HEK293 (cell line): ENCODE data around the gene NELL2.

Source experiments
- CTCF ChIA-PET: fragments of 350-600 bp; formaldehyde crosslinking; extraction: SDS; loops from one replicate; lab custom pipeline; 2021; ENCODE audit warnings: antibody characterized with exemption; lab: Yijun Ruan, JAX
- POLR2A ChIA-PET: fragments of 300-600 bp; formaldehyde crosslinking; extraction: SDS; loops from one replicate; lab custom pipeline; 2020; ENCODE audit warnings: antibody characterized with exemption, inconsistent platforms; lab: Yijun Ruan, JAX
- H3K27ac ChIP-seq: fragments of 200-500 bp; sonication (Bioruptor generic); 2 replicates; pipeline ENCODE4 v1.5.1; 2014; ENCODE audit warnings: low read depth, low read length, control low read depth, inconsistent platforms; ENCODE audit errors: extremely low read depth
- H3K36me3 ChIP-seq, 2 experiments: fragments of 200-500 bp in 1 of 2; sonication (Bioruptor generic) in 1 of 2; 1 replicate in 1 of 2; 2 replicates in 1 of 2; pipeline ENCODE4 v1.5.1; 2014 to 2017; ENCODE audit warnings: inconsistent platforms in 2 of 2, low read length in 2 of 2; ENCODE audit not compliant: control insufficient read depth in 2 of 2, insufficient read depth in 1 of 2
- H3K4me1 ChIP-seq: fragments of 200-500 bp; sonication (Bioruptor generic); 2 replicates; pipeline ENCODE4 v1.5.1; 2014; ENCODE audit warnings: mild to moderate bottlenecking, low read length, inconsistent platforms; ENCODE audit not compliant: control insufficient read depth, insufficient read depth
- H3K4me3 ChIP-seq: 2 replicates; pipeline ENCODE4 v1.5.1; 2011; ENCODE audit warnings: low read depth, mild to moderate bottlenecking, control low read depth, low read length, moderate library complexity
- H3K9me3 ChIP-seq: fragments of 200-500 bp; sonication (Bioruptor generic); 2 replicates; pipeline ENCODE4 v1.5.1; 2014; ENCODE audit warnings: low read depth, low read length, inconsistent platforms; ENCODE audit not compliant: control insufficient read depth, insufficient read depth
- FEZF1 ChIP-seq: fragments of 450-650 bp; formaldehyde crosslinking; IDR thresholded peaks from 2 replicates; pipeline ENCODE4 v1.5.1; 2016; ENCODE audit warnings: missing biosample characterization, missing genetic modification characterization
- HOXA7 ChIP-seq: sonication (generic); formaldehyde crosslinking; IDR thresholded peaks from 2 replicates; pipeline ENCODE4 v1.8.1; 2022; ENCODE audit warnings: missing genetic modification reagents, borderline replicate concordance
- OSR2 ChIP-seq: fragments of 450-650 bp; formaldehyde crosslinking; IDR thresholded peaks from 2 replicates; pipeline ENCODE4 v1.5.1; 2016; ENCODE audit warnings: missing biosample characterization, missing genetic modification characterization
- TCF7L2 ChIP-seq: IDR thresholded peaks from 2 replicates; pipeline ENCODE4 v1.6.1; 2011; ENCODE audit warnings: low read depth, mild to moderate bottlenecking, inconsistent platforms, low read length, moderate library complexity, borderline replicate concordance
- WT1 ChIP-seq: fragments of 450-650 bp; formaldehyde crosslinking; IDR thresholded peaks from 2 replicates; pipeline ENCODE4 v1.5.1; 2016; ENCODE audit warnings: missing biosample characterization, missing genetic modification characterization
- YY1 ChIP-seq: fragments of 450-650 bp; formaldehyde crosslinking; IDR thresholded peaks from 2 replicates; pipeline ENCODE4 v1.5.1; 2018; ENCODE audit warnings: missing biosample characterization, missing genetic modification characterization
- ZBTB7A ChIP-seq: fragments of 450-650 bp; formaldehyde crosslinking; IDR thresholded peaks from 2 replicates; pipeline ENCODE4 v1.5.1; 2016; ENCODE audit warnings: low read depth, missing biosample characterization, missing genetic modification characterization
- ZBTB8A ChIP-seq: fragments of 450-650 bp; formaldehyde crosslinking; IDR thresholded peaks from 2 replicates; pipeline ENCODE4 v1.5.1; 2016; ENCODE audit warnings: missing biosample characterization, missing genetic modification characterization
- ZFP69B ChIP-seq: fragments of 450-650 bp; formaldehyde crosslinking; IDR thresholded peaks from 2 replicates; pipeline ENCODE4 v1.5.1; 2016; ENCODE audit warnings: missing biosample characterization, missing genetic modification characterization
- ZNF221 ChIP-seq: fragments of 450-650 bp; formaldehyde crosslinking; IDR thresholded peaks from 2 replicates; pipeline ENCODE4 v1.5.1; 2017; ENCODE audit warnings: missing biosample characterization, missing genetic modification characterization, borderline replicate concordance
- ZNF274 ChIP-seq, 2 experiments: fragments of 200-500 bp in 1 of 2; fragments of 450-650 bp in 1 of 2; sonication (Bioruptor generic) in 1 of 2; formaldehyde crosslinking in 1 of 2; IDR thresholded peaks; 2 replicates each; pipeline versions ENCODE4 v1.5.1 to v1.6.1; 2014 to 2016; ENCODE audit warnings: borderline replicate concordance in 1 of 2, inconsistent platforms in 1 of 2, low read length in 1 of 2, missing biosample characterization in 1 of 2, missing genetic modification characterization in 1 of 2
- ZNF350 ChIP-seq: fragments of 450-650 bp; formaldehyde crosslinking; IDR thresholded peaks from 2 replicates; pipeline ENCODE4 v1.5.0; 2017; ENCODE audit warnings: missing biosample characterization, mild to moderate bottlenecking, missing genetic modification characterization
- ZNF629 ChIP-seq: fragments of 450-650 bp; formaldehyde crosslinking; IDR thresholded peaks from 2 replicates; pipeline ENCODE4 v1.5.1; 2017; ENCODE audit warnings: missing biosample characterization, missing genetic modification characterization
- ZNF654 ChIP-seq: fragments of 450-650 bp; formaldehyde crosslinking; IDR thresholded peaks from 2 replicates; pipeline ENCODE4 v1.5.1; 2016; ENCODE audit warnings: low read depth, missing biosample characterization, missing genetic modification characterization
- ZNF658 ChIP-seq: fragments of 450-650 bp; formaldehyde crosslinking; IDR thresholded peaks from 2 replicates; pipeline ENCODE4; 2016; ENCODE audit warnings: missing biosample characterization, missing genetic modification characterization
- ZNF777 ChIP-seq: fragments of 450-650 bp; formaldehyde crosslinking; IDR thresholded peaks from 2 replicates; pipeline ENCODE4 v1.5.1; 2017; ENCODE audit warnings: missing biosample characterization, missing genetic modification characterization, borderline replicate concordance
- TF ChIP-seq, protein P1 (sequence below): fragments of 450-650 bp; formaldehyde crosslinking; IDR thresholded peaks from 2 replicates; pipeline ENCODE4 v1.5.1; 2016; ENCODE audit warnings: missing biosample characterization, missing genetic modification characterization
- TF ChIP-seq, protein P2 (sequence below): fragments of 450-650 bp; formaldehyde crosslinking; IDR thresholded peaks from 2 replicates; pipeline ENCODE4 v1.5.1; 2016; ENCODE audit warnings: missing biosample characterization, missing genetic modification characterization, low read depth
- TF ChIP-seq, protein P3 (sequence below): fragments of 450-650 bp; formaldehyde crosslinking; IDR thresholded peaks from 2 replicates; pipeline ENCODE4 v1.5.1; 2017; ENCODE audit warnings: missing biosample characterization, missing genetic modification characterization
- TF ChIP-seq, protein P4 (sequence below): fragments of 450-650 bp; formaldehyde crosslinking; IDR thresholded peaks from 2 replicates; pipeline ENCODE4 v1.5.1; 2016; ENCODE audit warnings: missing biosample characterization, missing genetic modification characterization

Gene NELL2

DNA sequence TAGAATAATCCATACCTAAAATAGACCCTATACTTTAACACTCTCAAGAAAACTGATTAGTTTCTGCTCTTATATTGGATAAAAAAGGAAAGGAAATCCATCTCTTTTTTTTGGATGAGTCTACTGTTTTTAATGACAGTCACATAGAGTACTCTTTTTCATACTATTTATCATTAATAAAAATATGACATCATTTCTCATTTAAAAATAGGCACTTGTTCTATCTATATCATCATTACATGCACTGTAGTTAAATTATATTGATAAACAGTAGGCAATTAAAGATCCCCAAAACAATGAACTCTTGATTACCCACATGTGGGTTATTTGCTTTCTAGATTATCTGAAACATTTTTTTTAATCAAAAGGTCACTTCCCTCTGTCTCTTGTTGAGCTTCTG is 338.8 kb downstream of the NELL2 start:
- H3K4me3 ChIP-seq = no peak overlapping the region
- CTCF ChIA-PET = interaction anchor here (0.6 kb wide), 1 partner anchor 403 kb away, joined by 3 read pairs; no protein-coding TSS in a partner anchor
- no peaks in the 10 kb centered on the region for H3K4me1 ChIP-seq
- no peaks in the 10 kb centered on the region for H3K9me3 ChIP-seq
- no peak overlapping the region for H3K27ac ChIP-seq
- H3K36me3 ChIP-seq = no peaks in the 10 kb centered on the region
- no peak for TF ChIP-seq ZBTB8A (tag by site-specific recombination)
- TF ChIP-seq, protein P1, sequence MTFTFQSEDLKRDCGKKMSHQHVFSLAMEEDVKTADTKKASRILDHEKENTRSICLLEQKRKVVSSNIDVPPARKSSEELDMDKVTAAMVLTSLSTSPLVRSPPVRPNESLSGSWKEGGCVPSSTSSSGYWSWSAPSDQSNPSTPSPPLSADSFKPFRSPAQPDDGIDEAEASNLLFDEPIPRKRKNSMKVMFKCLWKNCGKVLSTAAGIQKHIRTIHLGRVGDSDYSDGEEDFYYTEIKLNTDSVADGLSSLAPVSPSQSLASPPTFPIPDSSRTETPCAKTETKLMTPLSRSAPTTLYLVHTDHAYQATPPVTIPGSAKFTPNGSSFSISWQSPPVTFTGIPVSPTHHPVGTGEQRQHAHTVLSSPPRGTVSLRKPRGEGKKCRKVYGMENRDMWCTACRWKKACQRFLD = no peak
- TF ChIP-seq, protein P2, sequence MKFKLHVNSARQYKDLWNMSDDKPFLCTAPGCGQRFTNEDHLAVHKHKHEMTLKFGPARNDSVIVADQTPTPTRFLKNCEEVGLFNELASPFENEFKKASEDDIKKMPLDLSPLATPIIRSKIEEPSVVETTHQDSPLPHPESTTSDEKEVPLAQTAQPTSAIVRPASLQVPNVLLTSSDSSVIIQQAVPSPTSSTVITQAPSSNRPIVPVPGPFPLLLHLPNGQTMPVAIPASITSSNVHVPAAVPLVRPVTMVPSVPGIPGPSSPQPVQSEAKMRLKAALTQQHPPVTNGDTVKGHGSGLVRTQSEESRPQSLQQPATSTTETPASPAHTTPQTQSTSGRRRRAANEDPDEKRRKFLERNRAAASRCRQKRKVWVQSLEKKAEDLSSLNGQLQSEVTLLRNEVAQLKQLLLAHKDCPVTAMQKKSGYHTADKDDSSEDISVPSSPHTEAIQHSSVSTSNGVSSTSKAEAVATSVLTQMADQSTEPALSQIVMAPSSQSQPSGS (tag by site-specific recombination) = peak; percentile 55; the same call in 1 of the 2 replicates
- POLR2A ChIA-PET = no interaction called here

DNA sequence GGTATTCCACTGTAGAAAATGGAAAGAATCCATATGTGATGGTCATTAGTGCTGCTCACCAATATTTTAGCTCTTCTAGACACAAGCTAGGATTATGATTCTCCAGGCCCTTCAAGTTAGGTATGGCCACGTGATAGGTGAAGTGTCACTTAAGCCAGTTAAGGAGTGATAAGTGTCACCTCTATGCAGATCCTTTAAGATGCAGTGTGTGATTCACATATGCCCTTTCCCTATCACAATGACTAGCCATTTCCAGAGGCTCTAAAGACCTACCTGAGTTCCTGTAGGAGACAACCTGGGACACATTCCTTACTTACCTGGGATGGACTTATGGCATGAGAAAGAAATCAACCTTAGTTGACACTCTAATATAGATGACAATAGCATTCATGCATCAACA is 343.2 kb downstream of the NELL2 start:
- CTCF ChIA-PET = no interaction called here
- Histone ChIP-seq H3K9me3 (no peaks in the 10 kb centered on the region), H3K27ac (no peak overlapping the region)
- TF ChIP-seq TCF7L2 (no peak), ZNF274 (IDR thresholded peaks at IDR 0.05; ENCODE audit: low read length) (no peak), ZNF274 (tag by site-specific recombination; IDR thresholded peaks at IDR 0.05; ENCODE audit: borderline replicate concordance) (no peak), ZNF350 (tag by site-specific recombination) (no peak), HOXA7 (CRISPR knock-in tag) (no peak), ZFP69B (tag by site-specific recombination) (no peak)
- TF ChIP-seq, all 188 proteins: peak for 0
- Histone ChIP-seq H3K4me1 (no peaks in the 10 kb centered on the region), H3K4me3 (no peak overlapping the region), H3K36me3 (no peaks in the 10 kb centered on the region)
- POLR2A ChIA-PET = no interaction called here

DNA sequence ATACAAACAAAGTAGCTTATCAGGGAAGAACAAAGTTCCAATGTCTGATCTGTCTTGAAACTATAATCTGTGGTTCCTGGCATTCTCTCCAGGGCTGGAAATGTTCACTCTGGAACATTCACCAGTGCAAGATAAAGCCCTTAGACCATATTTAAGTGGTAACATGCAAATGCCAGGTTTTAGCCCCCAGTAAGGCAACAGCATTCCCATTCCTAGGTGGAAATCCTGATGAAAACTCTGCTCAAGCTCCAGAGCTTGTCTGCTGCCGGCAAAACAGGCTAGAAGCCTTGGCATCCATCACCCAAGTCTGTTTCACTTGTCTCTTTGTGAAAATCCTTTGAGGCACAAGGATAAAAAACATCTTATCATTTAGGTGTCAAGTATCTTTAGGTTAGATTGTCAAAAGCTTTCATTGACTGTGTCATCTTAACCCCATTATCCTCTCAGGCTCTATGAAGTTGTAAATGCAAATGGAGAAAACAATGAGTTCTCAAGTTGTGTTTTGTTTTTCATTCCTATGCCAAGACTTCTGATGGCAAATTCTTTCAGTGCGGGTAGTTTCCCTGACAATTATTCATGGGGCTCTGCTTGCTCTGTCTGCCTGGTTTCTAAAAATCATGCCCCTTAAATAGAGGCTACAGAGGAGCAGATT is 344.7 kb downstream of the NELL2 start:
- Histone ChIP-seq H3K36me3 (no peaks in the 10 kb centered on the region), H3K27ac (no peak overlapping the region), H3K4me3 (no peak overlapping the region)
- CTCF ChIA-PET = no interaction called here
- TF ChIP-seq ZNF221 (no peak), WT1 (tag by site-specific recombination) (no peak), FEZF1 (no peak), ZNF777 (no peak), OSR2 (tag by site-specific recombination) (no peak), ZNF654 (no peak), ZNF629 (no peak), YY1 (no peak), ZNF658 (no peak), ZBTB7A (tag by site-specific recombination) (no peak)
- TF ChIP-seq, protein P3, sequence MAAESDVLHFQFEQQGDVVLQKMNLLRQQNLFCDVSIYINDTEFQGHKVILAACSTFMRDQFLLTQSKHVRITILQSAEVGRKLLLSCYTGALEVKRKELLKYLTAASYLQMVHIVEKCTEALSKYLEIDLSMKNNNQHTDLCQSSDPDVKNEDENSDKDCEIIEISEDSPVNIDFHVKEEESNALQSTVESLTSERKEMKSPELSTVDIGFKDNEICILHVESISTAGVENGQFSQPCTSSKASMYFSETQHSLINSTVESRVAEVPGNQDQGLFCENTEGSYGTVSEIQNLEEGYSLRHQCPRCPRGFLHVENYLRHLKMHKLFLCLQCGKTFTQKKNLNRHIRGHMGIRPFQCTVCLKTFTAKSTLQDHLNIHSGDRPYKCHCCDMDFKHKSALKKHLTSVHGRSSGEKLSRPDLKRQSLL = no peak
- TF ChIP-seq, protein P4, sequence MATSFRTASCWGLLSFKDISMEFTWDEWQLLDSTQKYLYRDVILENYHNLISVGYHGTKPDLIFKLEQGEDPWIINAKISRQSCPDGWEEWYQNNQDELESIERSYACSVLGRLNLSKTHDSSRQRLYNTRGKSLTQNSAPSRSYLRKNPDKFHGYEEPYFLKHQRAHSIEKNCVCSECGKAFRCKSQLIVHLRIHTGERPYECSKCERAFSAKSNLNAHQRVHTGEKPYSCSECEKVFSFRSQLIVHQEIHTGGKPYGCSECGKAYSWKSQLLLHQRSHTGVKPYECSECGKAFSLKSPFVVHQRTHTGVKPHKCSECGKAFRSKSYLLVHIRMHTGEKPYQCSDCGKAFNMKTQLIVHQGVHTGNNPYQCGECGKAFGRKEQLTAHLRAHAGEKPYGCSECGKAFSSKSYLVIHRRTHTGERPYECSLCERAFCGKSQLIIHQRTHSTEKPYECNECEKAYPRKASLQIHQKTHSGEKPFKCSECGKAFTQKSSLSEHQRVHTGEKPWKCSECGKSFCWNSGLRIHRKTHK (tag by site-specific recombination) = no peak
- TF ChIP-seq, all 188 proteins: peak for 0
- H3K9me3 ChIP-seq = no peaks in the 10 kb centered on the region
- H3K4me1 ChIP-seq = no peaks in the 10 kb centered on the region
- POLR2A ChIA-PET = no interaction called here
